Activated CD4-positive, alpha-beta T cell treated with anti-CD3 and anti-CD28 coated beads for 4 hours (primary cell): ENCODE measurements around the gene UQCRQ.

Source experiments
- DNase-seq, 2 donors: peaks; one replicate each; pipeline ENCODE4 v3.0.0-alpha.2; 2020

UQCRQ gene

GRCh38 chr5:132871459-132872284 lies 5.2 kb downstream of the UQCRQ start:
- no peak for DNase-seq

- DNase-seq, result no peak
Observed at GRCh38 chr5:132872788-132873118, 6.3 kb downstream of the UQCRQ start.

- no peak for DNase-seq
Observed at GRCh38 chr5:132873119-132873929, 6.9 kb downstream of the UQCRQ start, which contains the start of gene LEAP2. TSS of gene LEAP2 (plus strand) at chr5:132873668. CDS start at chr5:132873695, 27 bp downstream.

DNA sequence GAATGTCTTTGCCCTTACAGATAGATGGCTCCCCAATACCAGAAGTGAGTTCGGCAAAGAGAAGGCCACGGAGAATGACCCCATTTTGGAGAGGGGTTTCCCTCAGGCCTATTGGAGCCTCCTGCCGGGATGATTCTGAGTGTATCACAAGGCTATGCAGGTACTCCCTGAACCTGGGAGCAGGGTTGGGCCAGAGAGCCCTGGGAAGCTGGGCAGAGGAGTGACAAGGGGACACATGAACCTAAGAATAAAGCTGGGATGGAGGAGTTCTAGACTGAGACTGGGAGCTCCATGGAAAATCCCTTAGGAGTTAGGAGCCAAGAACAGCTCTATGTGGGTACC lies 7.5 kb downstream of the UQCRQ start:
- DNase-seq, result no peak

- no peak for DNase-seq
Observed at GRCh38 chr5:132876020-132876759, 9.7 kb downstream of the UQCRQ start.

GRCh38 chr5:132877466-132877865 lies 11.0 kb downstream of the UQCRQ start:
- no peak for DNase-seq

DNA sequence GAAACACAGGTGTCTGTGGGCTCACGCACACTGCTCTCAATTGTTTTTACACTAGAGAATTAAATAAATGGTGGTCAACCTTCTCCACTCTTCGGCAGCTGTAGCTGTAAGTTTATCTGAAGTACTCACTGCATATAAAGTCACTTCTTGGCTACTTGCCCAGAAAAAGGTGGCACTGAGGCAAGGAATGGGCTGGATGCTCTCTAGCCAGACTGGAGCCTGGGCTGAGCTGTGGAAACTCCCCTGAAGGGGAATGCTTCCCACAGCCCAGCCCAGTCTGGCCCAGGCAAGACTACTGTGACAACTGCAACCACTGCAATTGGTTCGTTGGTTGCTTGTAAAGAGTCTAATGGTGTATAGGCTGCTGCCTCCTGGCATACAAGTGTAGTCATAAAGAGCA lies 11.5 kb downstream of the UQCRQ start:
- no peak for DNase-seq

- DNase-seq, result peak; percentile 6 to 30
Observed at GRCh38 chr5:132883261-132883834, 16.9 kb downstream of the UQCRQ start.

GRCh38 chr5:132884548-132884947 lies 18.1 kb downstream of the UQCRQ start:
- no peak for DNase-seq

DNA sequence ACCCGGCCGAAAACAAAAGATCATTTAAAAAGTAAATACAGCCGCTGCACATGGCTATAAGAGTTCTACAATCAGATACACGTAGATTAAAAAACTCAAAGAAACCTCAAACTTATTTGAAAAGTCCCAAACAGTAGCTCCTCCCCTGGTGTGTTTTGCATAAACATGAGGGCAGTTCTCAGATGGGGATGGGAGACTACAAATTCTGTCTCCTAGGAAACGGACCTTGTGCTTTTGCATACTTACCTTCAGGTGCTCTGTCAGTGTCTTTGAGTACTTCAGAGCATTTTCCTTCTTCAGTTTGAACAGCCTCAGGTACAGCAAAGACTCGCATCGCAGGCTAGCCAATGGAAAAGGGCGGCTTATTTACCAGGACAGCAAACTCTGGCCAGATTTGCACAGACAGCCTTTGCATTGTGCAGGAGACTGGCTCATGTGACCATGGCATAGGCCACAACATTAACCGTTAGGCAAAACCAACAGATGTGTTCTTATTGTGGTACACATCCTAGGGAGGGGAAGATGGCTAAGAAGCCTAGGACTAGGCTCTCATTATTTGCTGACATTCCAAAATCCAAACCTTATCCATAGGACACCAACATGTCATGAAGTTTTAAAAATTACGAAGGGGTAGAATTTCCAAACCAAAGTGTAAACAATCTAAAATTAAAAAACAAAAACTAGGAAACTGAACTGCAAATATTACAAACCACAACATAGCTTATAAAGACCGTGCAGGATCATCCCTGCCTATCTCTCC lies 19.8 kb downstream of the UQCRQ start:
- no peak for DNase-seq

DNA sequence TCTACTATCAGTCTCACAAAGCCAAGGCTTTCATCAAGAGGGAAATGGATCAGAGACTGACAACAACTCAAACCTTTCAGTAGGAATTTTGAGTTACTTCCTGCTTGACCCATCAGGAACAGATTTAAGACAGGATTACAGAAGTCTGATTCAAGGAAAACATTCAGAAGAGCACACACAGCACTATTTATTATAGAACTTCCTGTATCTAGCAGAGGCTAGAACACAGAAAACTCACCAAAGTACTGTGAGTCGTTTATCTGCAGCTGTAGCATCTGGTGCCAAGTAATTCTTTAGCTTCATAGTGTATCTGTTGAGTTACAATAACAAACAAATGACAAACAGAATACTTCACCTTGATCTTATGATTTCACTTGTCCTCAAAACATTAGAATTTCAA lies 20.8 kb downstream of the UQCRQ start:
- DNase-seq, result no peak

DNA sequence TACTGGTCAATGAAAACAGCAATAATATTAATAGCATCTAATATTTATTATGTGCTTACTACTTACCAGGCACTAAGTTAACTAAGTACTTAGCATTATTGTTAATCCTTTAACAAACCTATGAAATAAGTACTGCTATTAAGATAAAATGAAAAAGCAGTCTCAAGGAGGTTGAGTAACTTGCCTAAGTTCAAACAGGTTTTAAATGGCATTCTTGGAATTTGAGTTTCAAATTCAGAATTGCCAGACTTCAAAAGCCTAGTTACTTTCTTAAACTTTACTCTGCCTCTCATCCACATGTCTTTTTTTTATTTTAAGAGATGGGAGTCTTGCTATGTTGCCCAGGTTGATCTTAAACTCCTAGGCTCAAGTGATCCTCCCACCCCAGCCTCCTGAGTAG lies 23.1 kb downstream of the UQCRQ start:
- DNase-seq, result no peak

DNA sequence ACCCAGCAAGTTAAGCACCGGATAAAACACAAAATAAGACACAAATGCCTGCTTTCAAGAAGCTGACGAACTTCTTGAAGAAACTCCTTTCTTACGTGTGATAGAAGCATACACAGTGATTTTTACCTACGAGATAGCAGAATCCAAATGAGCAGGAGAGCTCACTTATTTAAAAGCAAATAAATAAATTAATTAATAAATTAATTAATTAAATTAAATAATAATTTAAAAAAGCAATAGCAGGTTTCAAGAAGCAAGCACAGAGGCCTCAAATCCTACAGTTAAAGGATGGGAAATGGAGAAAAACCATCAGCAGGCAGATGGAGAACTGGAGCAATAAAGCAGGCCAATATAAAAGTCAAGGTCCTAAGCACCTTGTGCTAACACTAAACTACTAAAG lies 24.4 kb downstream of the UQCRQ start:
- no peak for DNase-seq

- no peak for DNase-seq
Observed at GRCh38 chr5:132895719-132896305, 29.4 kb downstream of the UQCRQ start.

- no peak for DNase-seq
Observed at GRCh38 chr5:132896685-132897084, 30.2 kb downstream of the UQCRQ start.

DNA sequence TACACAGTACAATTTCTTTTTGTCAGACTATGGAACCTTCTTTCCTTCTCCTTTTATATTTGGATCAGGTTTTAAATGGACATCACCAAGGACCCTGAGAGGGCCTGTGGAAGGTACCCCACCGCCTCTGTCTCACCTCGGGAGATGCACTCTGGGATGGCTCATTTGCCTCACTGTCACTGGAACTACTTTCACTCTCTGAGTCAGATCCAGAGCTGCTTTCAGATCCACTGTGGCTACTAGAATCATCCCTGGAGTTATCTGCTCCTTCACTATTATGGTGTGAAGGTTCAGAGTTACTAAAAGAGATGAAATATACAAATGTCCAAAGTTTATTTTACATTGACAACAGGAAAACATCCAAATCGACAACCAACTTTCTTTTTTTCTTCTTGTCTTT lies 31.7 kb downstream of the UQCRQ start:
- DNase-seq, result no peak

DNA sequence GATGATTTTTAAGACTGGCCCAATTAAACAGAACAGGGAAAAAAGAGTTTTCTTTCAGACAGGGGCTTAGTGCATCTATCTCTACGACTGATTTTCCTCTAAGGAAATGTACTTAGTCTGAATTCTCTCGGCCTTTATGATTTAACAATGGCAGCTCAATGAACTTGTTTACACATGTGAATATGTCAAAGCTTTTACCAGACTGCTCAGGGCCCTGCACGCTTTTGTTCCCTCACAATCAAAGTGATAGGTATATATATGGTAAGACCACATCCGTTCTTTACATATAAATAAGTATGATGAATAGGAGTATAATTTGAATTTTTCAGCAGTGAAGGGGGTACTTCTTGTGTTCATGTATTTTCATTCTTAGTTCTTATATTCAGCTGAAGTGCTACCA lies 34.6 kb downstream of the UQCRQ start:
- DNase-seq, result no peak

DNA sequence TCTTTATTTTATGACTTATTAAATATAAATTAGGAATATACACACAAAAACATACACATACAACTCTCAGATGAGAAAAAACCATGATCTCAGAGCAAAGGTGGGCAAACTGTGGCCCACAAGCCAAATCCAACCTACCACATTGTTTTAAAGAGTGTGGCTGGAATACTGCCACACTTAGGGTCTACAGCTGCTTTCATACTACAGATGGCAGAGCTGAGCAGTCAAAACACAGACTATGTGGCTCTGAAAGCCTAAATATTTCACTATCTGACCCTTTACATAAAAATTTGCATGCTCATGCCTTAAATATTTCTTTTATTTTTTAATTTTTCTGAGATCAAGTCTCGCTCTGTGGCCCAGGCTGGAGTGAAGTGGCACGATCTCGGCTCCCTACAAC lies 35.3 kb downstream of the UQCRQ start:
- DNase-seq, result no peak

DNA sequence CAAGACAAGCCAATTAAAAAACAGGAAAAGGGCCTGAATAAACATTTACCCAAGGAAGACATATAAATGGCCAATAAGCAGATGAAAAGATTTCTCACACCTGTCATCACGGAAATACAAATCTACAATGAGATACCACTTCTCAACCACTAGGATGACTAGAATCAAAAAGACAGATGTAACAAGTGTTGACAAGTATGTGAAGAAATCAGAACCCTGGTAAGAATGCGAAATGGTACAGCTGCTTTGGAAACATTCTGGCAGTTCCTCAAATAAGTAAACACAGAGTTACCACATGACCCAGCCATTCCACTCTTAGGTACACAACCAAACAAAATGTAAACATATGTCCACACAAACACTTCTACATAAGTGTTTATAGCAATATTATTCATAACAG lies 39.5 kb downstream of the UQCRQ start:
- no peak for DNase-seq

- DNase-seq, result no peak
Observed at GRCh38 chr5:132907161-132907560, 40.7 kb downstream of the UQCRQ start.

- DNase-seq, result no peak
Observed at GRCh38 chr5:132909702-132910101, 43.3 kb downstream of the UQCRQ start.

DNA sequence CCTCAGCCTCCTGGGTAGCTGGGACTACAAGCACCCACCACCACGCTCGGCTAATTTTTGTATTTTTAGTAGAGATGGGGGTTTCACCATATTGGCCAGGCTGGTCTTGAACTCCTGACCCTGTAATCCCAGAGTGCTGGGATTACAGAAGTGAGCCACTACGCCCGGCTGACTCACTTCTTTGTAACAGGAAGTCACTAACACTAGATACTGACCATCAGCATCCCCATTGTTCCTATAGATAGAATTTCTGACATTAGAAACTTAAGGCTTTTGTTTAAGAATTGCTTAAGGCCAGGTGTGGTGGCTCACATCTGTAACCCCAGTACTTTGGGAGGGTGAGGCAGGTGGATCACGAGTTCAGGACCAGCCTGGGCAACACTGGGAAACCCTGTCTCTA lies 49.2 kb downstream of the UQCRQ start:
- DNase-seq, result no peak
